Memory B cell (primary cell): ENCODE data around the gene TTLL12.

Experiments
- ATAC-seq: fragments of 150-1000 bp; cut with Tn5 transposase; 2 replicates; pipeline ENCODE4 v1.10.0; 2021; ENCODE audit warnings: low read depth, mild to moderate bottlenecking, moderate library complexity
- DNase-seq, 2 donors: peaks; one replicate each; pipeline ENCODE4 v3.0.0; 2022; ENCODE audit warnings: low spot score in 2 of 2
- H3K27ac Mint-ChIP-seq: one replicate; pipeline ENCODE4 v1.8.0; 2022; ENCODE audit warnings: mild to moderate bottlenecking, moderate library complexity, mixed read lengths
- H3K27me3 Mint-ChIP-seq: one replicate; pipeline ENCODE4 v1.8.0; 2022; ENCODE audit warnings: mixed read lengths
- H3K36me3 Mint-ChIP-seq: one replicate; pipeline ENCODE4 v1.8.0; 2022; ENCODE audit warnings: mild to moderate bottlenecking, mixed read lengths
- H3K4me1 Mint-ChIP-seq: one replicate; pipeline ENCODE4 v1.8.0; 2022; ENCODE audit warnings: mixed read lengths
- H3K4me3 Mint-ChIP-seq: one replicate; pipeline ENCODE4 v1.8.0; 2022; ENCODE audit warnings: mild to moderate bottlenecking, moderate library complexity, mixed read lengths
- H3K9me3 Mint-ChIP-seq: one replicate; pipeline ENCODE4 v1.8.0; 2022; ENCODE audit warnings: mixed read lengths

TTLL12 gene

DNA sequence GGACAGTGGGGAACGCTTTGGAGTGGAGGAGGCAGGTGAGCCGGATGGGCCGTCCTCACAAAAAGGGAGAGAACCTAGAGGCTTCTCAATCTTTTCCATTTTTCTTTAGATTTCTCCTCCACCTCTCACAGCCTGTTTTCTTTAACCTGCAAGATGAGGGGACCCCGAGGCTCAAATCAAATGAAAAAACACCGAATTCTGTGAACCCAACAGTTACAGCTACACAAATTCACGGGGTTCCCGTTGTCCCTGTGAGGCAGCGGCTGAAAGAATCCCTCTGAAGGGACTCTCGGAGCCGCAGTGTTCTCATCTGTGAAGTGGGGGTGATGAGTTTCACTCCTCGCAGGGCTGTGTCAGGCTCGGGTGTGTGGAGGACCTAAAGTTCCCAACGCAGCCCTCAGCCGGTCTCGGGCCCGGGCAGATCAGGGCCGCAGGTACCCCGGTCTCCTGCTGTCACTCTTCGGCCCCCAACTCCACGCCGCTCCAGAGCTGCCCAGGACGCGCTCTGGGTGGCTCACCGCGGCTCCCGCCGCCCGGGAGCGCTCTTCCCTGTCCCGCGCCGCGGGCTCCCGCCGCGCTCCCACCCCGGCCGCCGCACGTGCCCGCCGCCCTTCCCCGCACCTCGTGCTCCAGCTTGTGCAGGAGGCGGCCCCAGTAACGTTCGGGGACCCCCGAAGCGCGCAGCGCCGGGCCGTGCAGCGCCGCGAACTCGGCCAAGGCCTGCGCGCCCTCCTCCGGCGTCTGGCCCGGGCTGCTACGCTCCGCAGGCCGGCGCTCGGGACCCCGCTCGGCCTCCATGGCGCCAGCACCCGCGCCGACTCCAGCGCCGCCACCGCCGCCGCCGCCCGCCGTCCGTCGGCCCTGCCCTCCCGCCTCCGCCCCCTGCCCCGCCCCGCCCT is at the start of gene TTLL12:
TSS of gene TTLL12 (minus strand) at position 863 of the 899 bp plus-strand sequence. CDS start at position 798, 65 bp downstream.
- Mint-ChIP-seq H3K4me1 (peaks cover 6% of the 10 kb centered on the region), H3K27ac (peak within 1 kb of the TSS; percentile 94), H3K9me3 (peaks cover 2% of the 10 kb centered on the region), H3K36me3 (peaks cover 1% of the 10 kb centered on the region), H3K4me3 (peak within 1 kb of the TSS; percentile 78), H3K27me3 (no peaks in the 10 kb centered on the region)
- peak; percentile 32 to 62 for DNase-seq
- ATAC-seq = peak; percentile 40

GRCh38 chr22:43235445-43236409 is 48.8 kb upstream of the TTLL12 start:
- ATAC-seq = no peak
- Mint-ChIP-seq H3K4me1 (peaks cover 5% of the 10 kb centered on the region), H3K27me3 (peaks cover 22% of the 10 kb centered on the region), H3K9me3 (no peaks in the 10 kb centered on the region), H3K4me3 (no peak overlapping the region), H3K27ac (no peak overlapping the region), H3K36me3 (no peaks in the 10 kb centered on the region)
- no peak for DNase-seq

- DNase-seq (no peak), ATAC-seq (no peak)
- Mint-ChIP-seq H3K27me3 (peaks cover 22% of the 10 kb centered on the region), H3K27ac (no peak overlapping the region), H3K9me3 (no peaks in the 10 kb centered on the region), H3K4me3 (no peak overlapping the region), H3K36me3 (no peaks in the 10 kb centered on the region), H3K4me1 (peaks cover 5% of the 10 kb centered on the region)
These were observed 47.5 kb upstream of the TTLL12 start for GRCh38 chr22:43234264-43234988.

DNA sequence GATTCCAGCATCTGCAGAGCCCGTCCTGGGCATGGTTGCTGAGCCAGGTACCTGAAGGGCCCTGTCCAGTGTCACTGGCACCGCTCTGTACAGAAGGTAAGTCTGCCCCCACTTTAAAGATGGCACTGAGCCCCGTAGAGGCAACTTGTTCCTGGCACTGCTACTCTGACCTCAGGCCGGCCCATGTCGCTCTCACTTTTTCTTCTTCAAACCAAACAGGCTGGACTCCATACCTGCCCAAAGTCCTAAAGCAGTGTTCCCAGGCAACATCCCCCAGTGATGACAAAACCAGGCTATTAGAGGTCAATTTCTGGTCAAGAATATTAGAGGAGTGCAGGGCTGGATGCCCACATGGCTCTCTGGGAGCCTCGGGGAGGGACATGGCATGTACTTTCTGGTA is 46.6 kb upstream of the TTLL12 start:
- Mint-ChIP-seq H3K4me1 (peaks cover 7% of the 10 kb centered on the region), H3K4me3 (no peak overlapping the region), H3K27me3 (peaks cover 24% of the 10 kb centered on the region), H3K9me3 (no peaks in the 10 kb centered on the region), H3K27ac (no peak overlapping the region), H3K36me3 (no peaks in the 10 kb centered on the region)
- no peak for ATAC-seq
- no peak for DNase-seq

GRCh38 chr22:43232445-43232844 is 45.5 kb upstream of the TTLL12 start:
- H3K36me3 Mint-ChIP-seq = no peaks in the 10 kb centered on the region
- no peak for ATAC-seq
- no peak overlapping the region for H3K27ac Mint-ChIP-seq
- H3K4me1 Mint-ChIP-seq = peaks cover 8% of the 10 kb centered on the region
- H3K9me3 Mint-ChIP-seq = no peaks in the 10 kb centered on the region
- H3K4me3 Mint-ChIP-seq = no peak overlapping the region
- DNase-seq = no peak
- peaks cover 24% of the 10 kb centered on the region for H3K27me3 Mint-ChIP-seq

- peaks cover 8% of the 10 kb centered on the region for H3K4me1 Mint-ChIP-seq
- no peak overlapping the region for H3K4me3 Mint-ChIP-seq
- no peak for DNase-seq
- H3K27ac Mint-ChIP-seq = no peak overlapping the region
- H3K36me3 Mint-ChIP-seq = no peaks in the 10 kb centered on the region
- H3K27me3 Mint-ChIP-seq = peaks cover 25% of the 10 kb centered on the region
- ATAC-seq = no peak
- H3K9me3 Mint-ChIP-seq = no peaks in the 10 kb centered on the region
These were observed 44.7 kb upstream of the TTLL12 start for GRCh38 chr22:43231724-43232034.

- H3K27me3 Mint-ChIP-seq = peaks cover 24% of the 10 kb centered on the region
- no peaks in the 10 kb centered on the region for H3K9me3 Mint-ChIP-seq
- H3K4me3 Mint-ChIP-seq = no peak overlapping the region
- peak; percentile 64 for ATAC-seq
- H3K4me1 Mint-ChIP-seq = peaks cover 8% of the 10 kb centered on the region
- H3K36me3 Mint-ChIP-seq = no peaks in the 10 kb centered on the region
- no peak overlapping the region for H3K27ac Mint-ChIP-seq
- peak; percentile 50 to 64 for DNase-seq
These were observed 44.2 kb upstream of the TTLL12 start for GRCh38 chr22:43230971-43231723.

DNA sequence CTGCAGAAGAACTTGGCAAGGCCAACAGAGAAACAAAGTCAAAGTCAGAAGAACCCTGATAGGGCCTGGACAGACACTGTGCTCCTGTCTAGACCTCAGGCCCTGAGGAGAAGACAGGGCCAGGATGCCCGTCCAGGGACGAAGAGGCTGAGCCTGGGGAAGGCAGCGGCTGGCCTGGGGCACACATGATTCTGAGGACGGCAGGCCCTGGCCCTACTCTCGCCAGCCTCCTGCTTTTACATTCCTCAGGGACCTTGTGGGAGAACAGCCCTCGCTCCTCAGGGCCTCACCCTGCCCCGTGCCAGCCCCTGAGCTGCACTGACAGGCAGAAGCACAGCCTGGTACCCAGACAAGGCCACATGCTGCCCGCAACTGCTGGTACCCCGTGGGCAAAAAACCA is 43.6 kb upstream of the TTLL12 start:
- no peak overlapping the region for H3K27ac Mint-ChIP-seq
- H3K27me3 Mint-ChIP-seq = peaks cover 27% of the 10 kb centered on the region
- H3K4me3 Mint-ChIP-seq = no peak overlapping the region
- no peak for DNase-seq
- no peaks in the 10 kb centered on the region for H3K36me3 Mint-ChIP-seq
- no peak for ATAC-seq
- H3K9me3 Mint-ChIP-seq = no peaks in the 10 kb centered on the region
- peaks cover 8% of the 10 kb centered on the region for H3K4me1 Mint-ChIP-seq

DNA sequence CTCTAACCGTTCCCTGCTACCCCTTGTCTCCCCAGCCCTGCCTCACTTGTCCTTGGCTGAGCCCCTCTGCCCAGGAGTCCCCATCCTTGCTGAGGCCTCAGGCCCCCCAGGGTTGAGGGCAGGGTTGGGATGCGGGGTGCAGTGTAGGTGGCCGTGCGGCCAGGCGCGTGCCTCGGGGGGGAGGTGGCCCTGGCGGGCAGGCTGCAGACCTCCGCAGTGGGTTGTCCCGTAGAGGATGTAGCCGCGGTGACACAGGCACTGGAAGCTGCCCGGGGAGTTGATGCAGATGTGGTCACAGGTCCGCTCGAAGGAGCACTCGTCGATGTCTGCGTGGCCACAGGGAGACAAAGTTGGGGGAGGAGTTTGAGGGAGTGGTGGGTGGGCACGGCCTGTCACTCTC is 41.9 kb upstream of the TTLL12 start:
- H3K4me1 Mint-ChIP-seq = peaks cover 8% of the 10 kb centered on the region

DNA sequence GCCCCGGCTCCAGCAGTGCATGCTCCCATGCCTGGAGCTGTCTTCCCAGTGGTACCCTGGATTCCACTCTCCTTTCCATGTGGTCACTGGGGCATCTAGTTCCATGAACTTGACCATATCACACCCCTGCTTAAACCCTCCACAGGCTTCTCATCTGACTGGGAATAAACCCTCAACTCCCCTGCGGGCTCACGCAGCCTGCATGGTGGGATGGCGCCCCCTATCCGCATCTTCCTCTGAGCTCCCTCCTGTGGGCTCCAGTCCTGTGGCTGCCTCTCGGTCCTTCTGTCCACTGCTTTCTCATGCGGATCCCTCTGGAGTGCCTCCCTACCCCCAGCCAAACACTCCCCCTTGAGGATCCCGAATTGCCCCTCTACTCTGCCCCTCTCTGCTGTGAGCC is 41.4 kb upstream of the TTLL12 start:
- DNase-seq = no peak
- no peaks in the 10 kb centered on the region for H3K9me3 Mint-ChIP-seq
- no peak overlapping the region for H3K27ac Mint-ChIP-seq
- H3K4me3 Mint-ChIP-seq = no peak overlapping the region
- H3K4me1 Mint-ChIP-seq = peaks cover 8% of the 10 kb centered on the region
- peaks cover 26% of the 10 kb centered on the region for H3K27me3 Mint-ChIP-seq
- no peak for ATAC-seq
- H3K36me3 Mint-ChIP-seq = no peaks in the 10 kb centered on the region

More for the DNA sequence above, 41.9 kb upstream of the TTLL12 start:
- Mint-ChIP-seq H3K36me3 (no peaks in the 10 kb centered on the region), H3K9me3 (no peaks in the 10 kb centered on the region), H3K27me3 (peaks cover 26% of the 10 kb centered on the region), H3K4me3 (no peak overlapping the region), H3K27ac (no peak overlapping the region)
- no peak for DNase-seq
- ATAC-seq = no peak

GRCh38 chr22:43227239-43227630 is 40.3 kb upstream of the TTLL12 start:
- Mint-ChIP-seq H3K27me3 (peaks cover 23% of the 10 kb centered on the region), H3K4me1 (peaks cover 8% of the 10 kb centered on the region), H3K27ac (no peak overlapping the region), H3K36me3 (no peaks in the 10 kb centered on the region), H3K4me3 (no peak overlapping the region), H3K9me3 (no peaks in the 10 kb centered on the region)
- DNase-seq = no peak
- no peak for ATAC-seq

DNA sequence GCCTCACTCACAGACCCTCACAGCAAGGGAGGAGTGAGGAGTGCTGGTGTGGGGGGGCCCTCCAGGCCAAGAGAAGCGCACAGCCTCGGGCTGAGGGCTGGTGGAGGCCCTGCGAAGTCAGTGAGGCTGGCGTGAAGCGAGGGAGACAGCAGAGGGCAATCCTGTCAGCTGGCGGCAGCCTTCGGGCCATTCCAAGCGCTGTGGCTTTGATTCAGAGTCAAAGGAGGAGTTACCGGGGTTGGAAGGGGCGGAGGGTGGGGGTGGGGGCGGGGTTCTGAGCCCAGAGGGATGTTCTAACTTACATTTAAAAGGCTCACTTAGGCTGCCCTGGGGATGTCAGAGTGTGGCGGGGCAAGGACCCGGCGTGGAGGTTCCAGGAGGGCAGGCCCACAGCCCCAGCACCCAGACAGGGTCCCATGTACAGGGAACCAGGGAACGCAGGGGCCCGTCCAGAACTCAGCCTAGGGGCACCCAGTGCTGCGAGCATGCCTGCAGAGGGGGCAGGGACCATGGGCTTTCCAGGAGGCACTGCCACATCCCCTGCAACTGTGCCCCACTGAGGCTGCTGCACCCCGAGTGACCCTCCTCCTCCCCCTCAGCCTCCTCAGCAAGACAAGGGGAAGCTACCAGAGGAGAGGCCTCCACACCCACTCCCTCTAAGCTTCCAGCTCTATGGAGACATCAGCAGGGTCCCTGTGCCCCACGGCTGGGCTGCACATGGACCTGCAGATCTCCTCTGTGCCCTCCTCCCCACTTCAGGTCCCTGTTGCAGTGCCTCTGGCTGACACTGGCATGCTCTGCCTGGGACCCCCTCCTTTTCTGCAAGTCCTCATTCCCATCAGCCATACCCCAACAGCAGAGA is 39.7 kb upstream of the TTLL12 start:
- no peak overlapping the region for H3K4me3 Mint-ChIP-seq
- H3K9me3 Mint-ChIP-seq = no peaks in the 10 kb centered on the region

More for the DNA sequence above, 39.7 kb upstream of the TTLL12 start:
- Mint-ChIP-seq H3K27me3 (peaks cover 23% of the 10 kb centered on the region), H3K36me3 (no peaks in the 10 kb centered on the region), H3K27ac (peak overlapping the region; percentile 2), H3K4me1 (peaks cover 8% of the 10 kb centered on the region)
- DNase-seq (no peak), ATAC-seq (no peak)
